HCEC 1CT (cell line): Measurements from ENCODE around the gene ADSS1.

Source experiments
- DNase-seq: peaks from one replicate; pipeline ENCODE4 v3.0.0-alpha.2; 2017

ADSS1 gene

GRCh38 chr14:104723651-104724406 lies at the start of gene ADSS1:
Gene ADSS1 (plus strand): TSS chr14:104724229. CDS start chr14:104724271, 42 bp downstream.
- DNase-seq, result peak; percentile 51

- DNase-seq, result no peak
These were observed 48.6 kb upstream of the ADSS1 start for GRCh38 chr14:104675447-104675846.

GRCh38 chr14:104676130-104676693 lies 47.8 kb upstream of the ADSS1 start:
- DNase-seq, result no peak

GRCh38 chr14:104676694-104677511 lies 47.1 kb upstream of the ADSS1 start:
- DNase-seq, result no peak

GRCh38 chr14:104677512-104678332 lies 46.3 kb upstream of the ADSS1 start:
- peak; percentile 66 for DNase-seq

- peak; percentile 14 for DNase-seq
These were observed 45.7 kb upstream of the ADSS1 start for GRCh38 chr14:104678346-104678745.

- no peak for DNase-seq
These were observed 44.9 kb upstream of the ADSS1 start for GRCh38 chr14:104678901-104679705.

GRCh38 chr14:104680056-104680805 lies 43.8 kb upstream of the ADSS1 start:
- DNase-seq, result peak; percentile 76

- DNase-seq, result peak; percentile 80
These were observed 43.0 kb upstream of the ADSS1 start for GRCh38 chr14:104680806-104681688.

- DNase-seq, result peak; percentile 83
These were observed 42.3 kb upstream of the ADSS1 start for GRCh38 chr14:104681689-104682074.

GRCh38 chr14:104682107-104682593 lies 41.9 kb upstream of the ADSS1 start:
- no peak for DNase-seq

GRCh38 chr14:104683653-104684448 lies 40.2 kb upstream of the ADSS1 start:
- DNase-seq, result no peak

- DNase-seq, result no peak
These were observed 39.6 kb upstream of the ADSS1 start for GRCh38 chr14:104684449-104684821.

- no peak for DNase-seq
These were observed 38.6 kb upstream of the ADSS1 start for GRCh38 chr14:104685216-104685997.

- no peak for DNase-seq
These were observed 37.9 kb upstream of the ADSS1 start for GRCh38 chr14:104685998-104686610.

- DNase-seq, result no peak
These were observed 37.2 kb upstream of the ADSS1 start for GRCh38 chr14:104686624-104687517.
